ENCODE results near the gene NOP16. TPM values are rescaled to one million over a fixed set of nuclear protein-coding genes. Genes with fewer than 3 reads are reported as not detected.
"Not testable (repeated sequence)": the region's sequence is repeated elsewhere in the genome, so short reads cannot be mapped to it uniquely, and the experiment has no call there.

The NOP16 gene
- total and polyA plus RNA-seq, 2 of the 13 experiments (the other 11 are each of a cell fraction or from before 2014, with no cell fraction given) = 43.3 to 48.4 TPM

GRCh38 chr5:176408252-176408573 is 19.8 kb upstream of the NOP16 start:
- intact Hi-C loops (cut with micrococcal nuclease; ENCODE audit: unreplicated experiment); POLR2A ChIA-PET; BruUV-seq (replicated peaks): not testable (repeated sequence)

GRCh38 chr5:176407456-176408251 is 19.3 kb upstream of the NOP16 start:
- ATAC-seq (no peak), DNase-seq (ENCODE audit: low spot score) (no peak), FAIRE-seq (no peak)
- BruUV-seq (replicated peaks) = no TSS peak
- Histone ChIP-seq H4K20me1 (ENCODE audit: insufficient read depth, low read length) (no peaks in the 10 kb centered on the region), H3K36me3 (replicated peaks in 1 of 2; ENCODE audit: control insufficient read depth in 1 of 2, insufficient read depth in 2 of 2, low read length in 2 of 2) (peaks cover 2 to 6% of the 10 kb centered on the region in 2 experiments; a peak in 4 of 5 replicates), H3K9ac (ENCODE audit: insufficient read depth, low read depth, low read length) (no peak overlapping the region), H3K27ac (ENCODE audit: extremely low read length, insufficient read depth, low read length) (no peak overlapping the region), H3K9me3 (ENCODE audit: low read length) (no peaks in the 10 kb centered on the region), H2AFZ (ENCODE audit: low read length) (no peak overlapping the region), H3K4me2 (ENCODE audit: low read depth, low read length) (no peak overlapping the region), H3K79me2 (ENCODE audit: insufficient read depth, low read length) (no peaks in the 10 kb centered on the region), H3K4me1 (ENCODE audit: insufficient read depth, low read length) (peaks cover 20% of the 10 kb centered on the region), H3K27me3 (ENCODE audit: control insufficient read depth in 1 of 2, insufficient read depth in 2 of 2, low read length in 2 of 2) (no peaks in the 10 kb centered on the region), H3K4me3 (replicated peaks in 1 of 3; ENCODE audit: insufficient read depth in 1 of 3, low read depth in 2 of 3, low read length in 3 of 3) (no peak overlapping the region)
- in situ Hi-C loops (cut with HindIII; ENCODE audit: extremely low pct_ligation_motif_present, low pct_unique_long_range_greater_than_20kb) (no loop called here), intact Hi-C loops (cut with micrococcal nuclease; ENCODE audit: unreplicated experiment) (no loop called here)
- 95% methylated on average over 6 of the region's 6 CpGs for WGBS (ENCODE audit: low lambda C conversion rate)
- ChIA-PET CTCF (ENCODE audit: low intra/inter-chr PET ratio, low total read pairs) (no interaction called here), POLR2A (no interaction called here)
- no peak for TF ChIP-seq GPN1 (CRISPR knock-in tag; IDR thresholded peaks at IDR 0.05; ENCODE audit: borderline replicate concordance)
- TF ChIP-seq POLR2AphosphoS5 (IDR thresholded peaks at IDR 0.05; ENCODE audit: low read depth, low read length) = no peak
- TF ChIP-seq BORCS8-MEF2B (CRISPR knock-in tag; IDR thresholded peaks at IDR 0.05) = no peak
- no peak for TF ChIP-seq ZBTB3 (CRISPR knock-in tag; IDR thresholded peaks at IDR 0.05; ENCODE audit: borderline replicate concordance, low read depth)
- TF ChIP-seq ZMYM3 (CRISPR knock-in tag; IDR thresholded peaks at IDR 0.05) = no peak
- no peak for TF ChIP-seq ZKSCAN1 (IDR thresholded peaks at IDR 0.05; ENCODE audit: low read length)
- no peak for TF ChIP-seq NR2F1 (CRISPR knock-in tag; IDR thresholded peaks at IDR 0.05)
- no peak for TF ChIP-seq ZMYM2 (CRISPR knock-in tag; IDR thresholded peaks at IDR 0.05)

More at GRCh38 chr5:176408252-176408573, 19.8 kb upstream of the NOP16 start:
- H2AFZ ChIP-seq (ENCODE audit: low read length); H3K9ac ChIP-seq (ENCODE audit: insufficient read depth, low read depth, low read length); H3K27me3 ChIP-seq (ENCODE audit: control insufficient read depth in 1 of 2, insufficient read depth in 2 of 2, low read length in 2 of 2); CTCF ChIA-PET (ENCODE audit: low intra/inter-chr PET ratio, low total read pairs); H3K4me3 ChIP-seq (replicated peaks in 1 of 3; ENCODE audit: insufficient read depth in 1 of 3, low read depth in 2 of 3, low read length in 3 of 3); ATAC-seq; H3K27ac ChIP-seq (ENCODE audit: extremely low read length, insufficient read depth, low read length); DNase-seq (ENCODE audit: low spot score); H3K9me3 ChIP-seq (ENCODE audit: low read length); H3K79me2 ChIP-seq (ENCODE audit: insufficient read depth, low read length); H3K36me3 ChIP-seq (replicated peaks in 1 of 2; ENCODE audit: control insufficient read depth in 1 of 2, insufficient read depth in 2 of 2, low read length in 2 of 2); H3K4me2 ChIP-seq (ENCODE audit: low read depth, low read length); in situ Hi-C loops (cut with HindIII; ENCODE audit: extremely low pct_ligation_motif_present, low pct_unique_long_range_greater_than_20kb); FAIRE-seq; H4K20me1 ChIP-seq (ENCODE audit: insufficient read depth, low read length): not testable (repeated sequence)
- WGBS (ENCODE audit: low lambda C conversion rate) = 93% methylated on average over 10 of the region's 10 CpGs
- peaks cover 15% of the 10 kb centered on the region for H3K4me1 ChIP-seq (ENCODE audit: insufficient read depth, low read length)
